Sigmoid colon (tissue), 7 donors: ENCODE results near the gene PLCH2. TPM values are rescaled to one million over a fixed set of nuclear protein-coding genes. Genes with fewer than 3 reads are reported as not detected.

Experiments
- DNase-seq: peaks from one replicate; pipeline ENCODE4 v3.0.0-alpha.2; 2019
- H3K27ac ChIP-seq, 4 donors: fragments of 200-600 bp; sonication (generic); one replicate each; pipeline ENCODE4 v1.5.1; 2016 to 2019; ENCODE audit warnings: mild to moderate bottlenecking in 1 of 4
- H3K27me3 ChIP-seq, 3 donors: fragments of 200-600 bp; sonication (generic); one replicate each; pipeline ENCODE4 v1.5.1; 2019; ENCODE audit warnings: mild to moderate bottlenecking in 1 of 3
- H3K36me3 ChIP-seq, 4 donors: fragments of 200-600 bp; sonication (generic); one replicate each; pipeline ENCODE4 v1.5.1; 2016 to 2019
- H3K4me1 ChIP-seq, 4 donors: fragments of 200-600 bp; sonication (generic); one replicate each; pipeline ENCODE4 v1.5.1; 2017 to 2019
- H3K4me3 ChIP-seq, 4 donors: fragments of 200-600 bp; sonication (generic); one replicate each; pipeline ENCODE4 v1.5.1; 2017 to 2019; ENCODE audit warnings: mild to moderate bottlenecking in 2 of 4, moderate library complexity in 1 of 4
- H3K9me3 ChIP-seq, 4 donors: fragments of 200-600 bp in 3 of 4; sonication (generic) in 3 of 4; one replicate each; pipeline versions ENCODE4 v1.5.1 to v1.6.1; 2013 to 2019
- EP300 ChIP-seq, 4 donors: sonication (generic); formaldehyde crosslinking; IDR thresholded peaks; one replicate each; pipeline ENCODE4 v1.6.1; 2017; ENCODE audit warnings: antibody characterized with exemption in 4 of 4
- POLR2A ChIP-seq, 2 donors: fragments of 450-650 bp; IDR thresholded peaks; one replicate each; pipeline ENCODE4 v1.6.1; 2016; ENCODE audit warnings: antibody characterized with exemption in 2 of 2, mild to moderate bottlenecking in 2 of 2, moderate library complexity in 2 of 2
- POLR2AphosphoS5 ChIP-seq, 4 donors: sonication (generic); formaldehyde crosslinking; IDR thresholded peaks; one replicate each; pipeline ENCODE4 v1.6.1; 2017; ENCODE audit warnings: antibody characterized with exemption in 4 of 4
- WGBS, 2 donors: extraction: QIAGEN DNeasy Blood & Tissue Kit; methylation state at CpG; one replicate each; pipeline ENCODE4 v1.1.7; 2013; 5-methylcytosine and 5-hydroxymethylcytosine counted together
- intact Hi-C: fragments of 100-400 bp; cut with DNase I; formaldehyde crosslinking; loops from one replicate; pipeline ENCODE4 v1.15.1; 2023
- polyA plus RNA-seq, 3 donors: library from polyadenylated mRNA; stranded (reverse); fragments of 200-250 nt; gene quantifications; one replicate each; pipeline ENCODE4 v1.2.3, GENCODE V29; 2013
- total RNA-seq, 4 donors: library from RNA; depleted of rRNA; stranded (reverse); fragments of >200 nt; gene quantifications; one replicate each; pipeline ENCODE4 v1.1.0, GENCODE V29; 2016
- TF ChIP-seq, protein P1 (sequence below), 4 experiments: fragments of 450-650 bp in 3 of 4; fragments of 200-600 bp in 1 of 4; IDR thresholded peaks; one replicate each; pipeline ENCODE4 v1.5.1; 2016 to 2019; ENCODE audit warnings: antibody characterized with exemption in 4 of 4, mild to moderate bottlenecking in 3 of 4, moderate library complexity in 2 of 4
- donor health status: healthy with polysubstance abuse.
- donor health status: Bipolar disorder and iron deficiency.
- donor health status: healthy.

Gene PLCH2
- total and polyA plus RNA-seq, 7 donors = 0.54 to 3.8 (median 1.1) TPM; not detected in 2

DNA sequence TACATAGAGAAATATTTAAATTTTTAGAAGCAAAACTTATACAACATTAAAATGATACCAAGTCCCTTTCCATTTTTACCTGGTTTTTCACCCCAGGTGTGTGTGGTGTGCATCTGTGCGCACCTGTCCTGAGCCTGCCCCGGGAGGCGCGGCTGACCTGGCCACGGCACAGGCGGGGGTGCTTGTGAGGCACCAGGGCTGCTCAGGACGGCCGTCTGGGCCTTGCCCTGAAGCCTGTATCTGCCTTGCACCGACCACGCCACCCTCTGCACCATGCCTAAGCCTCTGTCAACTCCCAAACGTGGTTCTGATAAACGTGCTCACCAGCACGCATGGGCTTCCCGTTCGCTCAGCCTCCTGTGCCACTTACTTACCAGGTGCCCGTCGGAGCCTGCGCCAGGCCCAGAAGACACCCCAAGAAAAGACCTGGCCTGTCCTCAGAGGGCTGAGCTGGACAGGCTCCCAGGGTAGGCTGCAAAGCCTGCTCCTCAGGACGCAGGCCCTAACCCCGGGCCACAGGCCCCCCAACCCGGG, 29.4 kb downstream of the PLCH2 start:
- 29 to 73% methylated on average over 21 of the region's 21 CpGs for WGBS, 2 donors

DNA sequence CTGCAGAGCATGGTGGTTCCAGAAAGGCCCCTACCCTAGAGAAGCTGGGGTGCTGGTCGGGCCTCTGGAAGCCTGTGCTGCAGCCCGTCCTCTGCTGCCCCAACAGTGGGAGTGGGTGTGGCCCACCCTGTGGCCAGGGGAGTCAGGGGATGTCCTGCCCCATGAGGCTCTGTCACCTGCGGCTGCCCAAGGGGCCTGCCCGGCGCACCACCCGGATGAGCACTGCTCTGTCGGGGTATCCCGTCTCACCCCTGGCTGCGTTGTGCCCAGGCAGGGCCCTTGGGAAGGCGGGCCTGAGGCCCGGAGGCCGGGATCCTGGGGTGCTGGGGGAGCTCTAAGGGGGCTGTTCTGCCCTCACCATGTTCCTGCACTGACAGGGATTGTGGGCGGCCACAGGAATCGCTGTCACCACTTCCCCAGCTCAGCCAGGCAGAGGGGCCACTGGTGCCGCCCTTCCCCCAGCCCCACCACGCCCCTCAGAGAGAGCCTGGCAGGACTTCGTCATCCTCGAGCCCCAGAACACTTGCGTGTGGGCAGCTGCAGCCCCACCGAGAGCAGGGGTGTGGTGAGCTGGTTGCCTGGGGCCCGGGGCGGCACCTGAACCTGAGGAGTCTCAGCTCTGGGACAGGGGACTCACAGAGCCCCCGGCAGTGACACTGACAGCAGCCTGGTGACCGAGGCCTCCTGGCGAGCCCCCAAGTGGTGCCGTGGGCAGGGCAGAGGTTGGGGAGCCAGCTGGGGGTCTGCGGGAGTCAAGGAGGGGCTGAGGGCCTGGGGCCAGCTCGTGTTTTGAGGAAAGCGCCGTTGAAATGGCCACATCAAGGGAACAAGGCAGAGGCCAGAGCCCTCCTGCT, 30.1 kb downstream of the PLCH2 start:
- peaks cover 0 to 18% (median 10%) of the 10 kb centered on the region in 4 donors for H3K4me1 ChIP-seq
- H3K36me3 ChIP-seq = peaks cover 25 to 39% (median 28%) of the 10 kb centered on the region in 4 donors
- peaks cover 17 to 49% (median 38%) of the 10 kb centered on the region in 3 donors for H3K27me3 ChIP-seq
- intact Hi-C loops = no loop called here
- 31 to 69% methylated on average over 30 of the region's 30 CpGs for WGBS, 2 donors
- no peak for TF ChIP-seq POLR2A (IDR thresholded peaks at IDR 0.05)
- TF ChIP-seq, protein P1, sequence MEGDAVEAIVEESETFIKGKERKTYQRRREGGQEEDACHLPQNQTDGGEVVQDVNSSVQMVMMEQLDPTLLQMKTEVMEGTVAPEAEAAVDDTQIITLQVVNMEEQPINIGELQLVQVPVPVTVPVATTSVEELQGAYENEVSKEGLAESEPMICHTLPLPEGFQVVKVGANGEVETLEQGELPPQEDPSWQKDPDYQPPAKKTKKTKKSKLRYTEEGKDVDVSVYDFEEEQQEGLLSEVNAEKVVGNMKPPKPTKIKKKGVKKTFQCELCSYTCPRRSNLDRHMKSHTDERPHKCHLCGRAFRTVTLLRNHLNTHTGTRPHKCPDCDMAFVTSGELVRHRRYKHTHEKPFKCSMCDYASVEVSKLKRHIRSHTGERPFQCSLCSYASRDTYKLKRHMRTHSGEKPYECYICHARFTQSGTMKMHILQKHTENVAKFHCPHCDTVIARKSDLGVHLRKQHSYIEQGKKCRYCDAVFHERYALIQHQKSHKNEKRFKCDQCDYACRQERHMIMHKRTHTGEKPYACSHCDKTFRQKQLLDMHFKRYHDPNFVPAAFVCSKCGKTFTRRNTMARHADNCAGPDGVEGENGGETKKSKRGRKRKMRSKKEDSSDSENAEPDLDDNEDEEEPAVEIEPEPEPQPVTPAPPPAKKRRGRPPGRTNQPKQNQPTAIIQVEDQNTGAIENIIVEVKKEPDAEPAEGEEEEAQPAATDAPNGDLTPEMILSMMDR (IDR thresholded peaks at IDR 0.05) = no peak
- no peak for TF ChIP-seq EP300 (IDR thresholded peaks at IDR 0.05)
- TF ChIP-seq POLR2AphosphoS5 (IDR thresholded peaks at IDR 0.05) = no peak
- no peak overlapping the region for H3K27ac ChIP-seq
- no peak for DNase-seq
- no peaks in the 10 kb centered on the region for H3K9me3 ChIP-seq
- no peak overlapping the region for H3K4me3 ChIP-seq

More for the DNA sequence above, 29.4 kb downstream of the PLCH2 start:
- Histone ChIP-seq H3K27ac (no peak overlapping the region), H3K9me3 (no peaks in the 10 kb centered on the region), H3K4me3 (no peak overlapping the region), H3K36me3 (peaks cover 18 to 32% (median 21%) of the 10 kb centered on the region in 4 donors), H3K4me1 (peaks cover 0 to 18% (median 10%) of the 10 kb centered on the region in 4 donors), H3K27me3 (peaks cover 17 to 54% (median 42%) of the 10 kb centered on the region in 3 donors)
- DNase-seq = no peak
- intact Hi-C loops = no loop called here
- TF ChIP-seq POLR2A (IDR thresholded peaks at IDR 0.05) = no peak
- TF ChIP-seq, protein P1 (IDR thresholded peaks at IDR 0.05) = no peak
- no peak for TF ChIP-seq POLR2AphosphoS5 (IDR thresholded peaks at IDR 0.05)
- TF ChIP-seq EP300 (IDR thresholded peaks at IDR 0.05) = no peak

DNA sequence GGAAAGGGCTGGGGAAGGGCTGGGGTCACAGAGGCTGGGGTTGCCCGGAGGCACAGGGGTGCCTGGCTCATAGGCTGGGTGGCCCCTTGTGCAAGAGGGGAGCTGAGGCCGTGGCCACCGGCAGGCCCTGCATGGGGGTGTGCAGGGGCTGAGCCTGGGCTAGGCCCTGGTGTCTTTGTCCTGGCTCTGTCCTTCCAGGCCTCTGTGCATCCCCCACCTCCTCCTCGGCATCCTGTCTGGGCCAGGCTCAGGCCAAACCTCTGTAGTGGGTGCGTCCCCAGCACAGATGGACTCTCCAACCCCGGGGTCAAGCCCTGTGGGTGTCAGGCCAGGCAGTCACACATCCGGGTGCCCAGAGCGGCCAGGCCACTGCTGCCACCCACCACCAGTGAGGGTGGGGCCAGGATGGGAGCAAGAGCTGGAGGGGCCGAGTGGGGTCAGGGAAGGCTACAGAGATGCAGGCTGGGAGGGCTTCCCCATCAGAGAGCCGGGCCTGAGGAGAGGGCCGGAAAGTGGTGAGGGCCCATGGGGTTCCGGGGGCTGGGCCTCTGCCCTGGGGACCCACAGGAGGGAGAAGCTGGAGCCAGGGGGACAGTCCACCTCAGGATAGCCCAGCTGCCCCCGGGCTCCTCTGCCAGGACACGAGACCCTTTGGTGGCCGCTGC, 30.9 kb downstream of the PLCH2 start:
- Histone ChIP-seq H3K9me3 (no peaks in the 10 kb centered on the region), H3K36me3 (peaks cover 33 to 47% (median 36%) of the 10 kb centered on the region in 4 donors), H3K4me3 (no peak overlapping the region), H3K27me3 (peaks cover 17 to 41% (median 30%) of the 10 kb centered on the region in 3 donors), H3K4me1 (peaks cover 0 to 18% (median 10%) of the 10 kb centered on the region in 4 donors), H3K27ac (no peak overlapping the region)
- TF ChIP-seq, protein P1 (IDR thresholded peaks at IDR 0.05) = no peak
- TF ChIP-seq POLR2AphosphoS5 (IDR thresholded peaks at IDR 0.05) (no peak), EP300 (IDR thresholded peaks at IDR 0.05) (no peak), POLR2A (IDR thresholded peaks at IDR 0.05) (no peak)
- WGBS, 2 donors = 63 to 65% methylated on average over 15 of the region's 15 CpGs
- intact Hi-C loops = no loop called here
- no peak for DNase-seq

DNA sequence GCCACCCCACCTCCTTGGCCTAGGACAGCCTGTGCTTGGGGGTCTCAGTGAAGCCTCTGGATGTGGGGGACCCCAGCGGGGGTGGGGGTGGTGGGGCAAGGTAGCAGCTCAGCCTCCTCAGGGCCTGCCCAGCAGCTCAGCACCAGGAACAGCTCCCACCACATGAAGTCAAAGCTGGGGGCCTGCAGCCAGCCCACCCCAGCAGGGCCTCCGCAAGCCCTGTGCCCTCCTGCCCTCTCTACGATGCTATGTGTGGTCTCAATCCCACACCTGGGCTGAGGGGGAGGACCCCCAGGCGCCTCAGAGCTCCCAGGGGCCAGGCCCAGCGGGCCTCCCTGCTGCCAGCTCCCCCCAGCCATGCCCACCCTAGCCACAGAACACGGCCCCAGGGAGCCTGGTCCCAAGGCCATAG, 31.7 kb downstream of the PLCH2 start:
- 90 to 93% methylated on average over 6 of the region's 6 CpGs for WGBS, 2 donors
- H3K4me3 ChIP-seq = no peak overlapping the region
- peaks cover 14 to 33% (median 23%) of the 10 kb centered on the region in 3 donors for H3K27me3 ChIP-seq
- peaks cover 35 to 54% (median 44%) of the 10 kb centered on the region in 4 donors for H3K36me3 ChIP-seq
- TF ChIP-seq POLR2A (IDR thresholded peaks at IDR 0.05) (no peak), POLR2AphosphoS5 (IDR thresholded peaks at IDR 0.05) (peak in 1 of 4 donors; percentile 12), EP300 (IDR thresholded peaks at IDR 0.05) (no peak)
- no peak overlapping the region for H3K27ac ChIP-seq
- no peak for DNase-seq
- H3K9me3 ChIP-seq = no peaks in the 10 kb centered on the region
- intact Hi-C loops = no loop called here
- H3K4me1 ChIP-seq = peaks cover 0 to 18% (median 10%) of the 10 kb centered on the region in 4 donors
